Measurements from ENCODE around the gene BPGM. TPM values are rescaled to one million over a fixed set of nuclear protein-coding genes. Genes with fewer than 3 reads are reported as not detected.

BPGM gene
- total RNA-seq, 1 experiment from 2014 or later: 10.0 TPM

GRCh38 chr7:134602881-134603451 is 43.7 kb upstream of the BPGM start (continued):
- no peak for TF ChIP-seq CTCF (IDR thresholded peaks at IDR 0.05 in 2 of 3, conservative IDR thresholded peaks at IDR 0.05 in 1 of 3; ENCODE audit: borderline replicate concordance in 1 of 3, insufficient read depth in 1 of 3, low read depth in 2 of 3, low read length in 2 of 3)
- no peak for TF ChIP-seq POLR2AphosphoS5 (IDR thresholded peaks at IDR 0.05; ENCODE audit: low read depth, low read length)
- TF ChIP-seq ZBTB33 (IDR thresholded peaks at IDR 0.05; ENCODE audit: extremely low read depth, insufficient replicate concordance, low read length): no peak
- TF ChIP-seq ZFX (IDR thresholded peaks at IDR 0.05): no peak

GRCh38 chr7:134605978-134606923 is 40.4 kb upstream of the BPGM start:
- Histone ChIP-seq H3K27ac (ENCODE audit: low read depth, low read length) (no peak overlapping the region), H3K9ac (ENCODE audit: low read length) (no peak overlapping the region), H3K4me1 (ENCODE audit: control insufficient read depth in 1 of 2, insufficient read depth in 2 of 2, low read length in 2 of 2) (peaks cover 0 to 4% of the 10 kb centered on the region in 2 experiments; a peak in 1 of 4 replicates), H3K4me3 (replicated peaks in 1 of 2; ENCODE audit: low read depth in 1 of 2, low read length in 2 of 2) (peak overlapping the region; percentile 7 to 34; a peak in 1 of 4 replicates), H3K27me3 (ENCODE audit: insufficient read depth, low read length) (peaks cover 5% of the 10 kb centered on the region; the same call in 1 of the 2 replicates), H3K9me3 (ENCODE audit: control insufficient read depth in 1 of 2, insufficient read depth in 1 of 2, low read depth in 1 of 2, low read length in 2 of 2) (no peaks in the 10 kb centered on the region), H3K4me2 (ENCODE audit: low read length) (peak overlapping the region; percentile 70), H3K36me3 (ENCODE audit: control insufficient read depth in 1 of 2, insufficient read depth in 2 of 2, low read length in 2 of 2) (no peaks in the 10 kb centered on the region), H3K9me2 (ENCODE audit: insufficient read depth) (no peaks in the 10 kb centered on the region), H2AFZ (ENCODE audit: low read depth, low read length, poor library complexity, severe bottlenecking) (peak overlapping the region; percentile 71), H4K20me1 (ENCODE audit: insufficient read depth) (no peaks in the 10 kb centered on the region), H3K79me2 (ENCODE audit: insufficient read depth, low read length) (no peaks in the 10 kb centered on the region)
- ATAC-seq: peak; percentile 99
- RAD21 ChIA-PET (ENCODE audit: low non-redundant PET in 1 of 2, low total read pairs in 2 of 2, uncharacterized antibody in 2 of 2, unreplicated experiment in 2 of 2): interaction anchor here (1.0 to 2.4 kb wide), 4 partner anchors 59 to 174 kb away, joined by 3 to 7 read pairs (median 4); no protein-coding TSS in a partner anchor
- intact Hi-C loops (cut with micrococcal nuclease): loop anchor here (1.0 kb wide), 2 partner anchors 92 to 174 kb away; no protein-coding TSS in a partner anchor
- no TSS peak for BruUV-seq (replicated peaks)
- POLR2A ChIA-PET: interaction anchor here (1.4 kb wide), 1 partner anchor 173 kb away, joined by 5 read pairs; no protein-coding TSS in a partner anchor
- DNase-seq (ENCODE audit: low read depth, low spot score): peak; percentile 34
- CTCF ChIA-PET: interaction anchor here (1.1 to 4.8 kb wide), 4 partner anchors 59 to 173 kb away, joined by 3 to 68 read pairs (median 4); partner anchors contain the start of gene AKR1B10
- TF ChIP-seq TCF7L2 (IDR thresholded peaks at IDR 0.05; ENCODE audit: borderline replicate concordance, extremely low read depth, insufficient read depth, insufficient read length) (no peak), POLR2A (IDR thresholded peaks at IDR 0.05; ENCODE audit: borderline replicate concordance, extremely low read depth, insufficient read depth, insufficient read length) (no peak), REST (IDR thresholded peaks at IDR 0.05; ENCODE audit: low read depth) (no peak), CTCF (IDR thresholded peaks at IDR 0.05 in 2 of 3, conservative IDR thresholded peaks at IDR 0.05 in 1 of 3; ENCODE audit: borderline replicate concordance in 1 of 3, insufficient read depth in 1 of 3, low read depth in 2 of 3, low read length in 2 of 3) (peak; percentile 88 to 96 (median 89)), FOSL1 (IDR thresholded peaks at IDR 0.05; ENCODE audit: low read depth) (no peak), EGR1 (IDR thresholded peaks at IDR 0.05; ENCODE audit: low read depth) (no peak), JUND (IDR thresholded peaks at IDR 0.05) (no peak)

Measured in HCT116 (cell line).